HG02642 (cell line): ENCODE measurements around the gene GREM1.

Experiments used
- ATAC-seq: cut with Tn5 transposase; IDR thresholded peaks from one replicate; pipeline ENCODE4 v1.9.1; 2021; ENCODE audit warnings: mild to moderate bottlenecking; ENCODE audit not compliant: unreplicated experiment, poor library complexity

Gene GREM1

GRCh38 chr15:32729700-32730395, 12.0 kb downstream of the GREM1 start:
- ATAC-seq: no peak

- ATAC-seq: no peak
Measured at GRCh38 chr15:32730677-32731654, 13.2 kb downstream of the GREM1 start.

DNA sequence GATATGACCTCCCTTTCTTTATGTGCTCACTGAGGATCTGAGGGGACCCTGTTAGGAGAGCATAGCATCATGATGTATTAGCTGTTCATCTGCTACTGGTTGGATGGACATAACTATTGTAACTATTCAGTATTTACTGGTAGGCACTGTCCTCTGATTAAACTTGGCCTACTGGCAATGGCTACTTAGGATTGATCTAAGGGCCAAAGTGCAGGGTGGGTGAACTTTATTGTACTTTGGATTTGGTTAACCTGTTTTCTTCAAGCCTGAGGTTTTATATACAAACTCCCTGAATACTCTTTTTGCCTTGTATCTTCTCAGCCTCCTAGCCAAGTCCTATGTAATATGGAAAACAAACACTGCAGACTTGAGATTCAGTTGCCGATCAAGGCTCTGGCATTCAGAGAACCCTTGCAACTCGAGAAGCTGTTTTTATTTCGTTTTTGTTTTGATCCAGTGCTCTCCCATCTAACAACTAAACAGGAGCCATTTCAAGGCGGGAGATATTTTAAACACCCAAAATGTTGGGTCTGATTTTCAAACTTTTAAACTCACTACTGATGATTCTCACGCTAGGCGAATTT, 14.9 kb downstream of the GREM1 start:
- no peak for ATAC-seq

- ATAC-seq: no peak
Measured at GRCh38 chr15:32733281-32733680, 15.5 kb downstream of the GREM1 start.

DNA sequence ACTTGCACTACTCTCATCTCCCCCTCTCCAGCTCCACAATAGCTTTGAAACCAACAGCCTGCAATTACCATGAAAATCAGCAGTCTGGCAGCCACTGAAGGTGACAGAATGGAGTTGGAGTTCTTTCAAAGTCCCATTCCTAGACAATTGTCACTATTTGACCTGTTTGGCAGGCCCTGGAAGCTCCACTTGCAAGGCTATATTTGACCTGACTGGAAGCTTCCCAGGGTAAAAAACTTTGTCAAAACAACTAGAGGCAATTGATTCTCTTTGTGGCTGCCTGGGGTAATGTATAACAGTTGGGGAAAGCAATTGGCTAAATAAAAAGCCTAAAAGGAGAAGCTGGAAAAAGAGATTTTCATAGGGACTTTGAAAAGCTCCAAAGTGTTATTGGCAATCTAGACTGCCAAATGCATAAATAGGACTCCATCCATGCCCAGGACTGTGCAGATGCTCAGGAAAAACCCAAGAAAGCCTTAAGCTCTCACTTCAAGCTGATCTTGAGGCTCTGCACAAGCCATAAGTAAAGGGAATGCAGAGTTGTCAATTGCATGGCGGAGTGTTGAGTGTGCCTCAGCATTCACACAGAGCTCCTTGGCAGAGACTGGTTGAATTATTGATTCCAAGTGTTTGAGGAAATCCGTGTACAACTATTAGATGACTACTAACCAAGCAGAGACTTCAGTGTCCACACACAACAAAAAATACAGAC, 18.3 kb downstream of the GREM1 start:
- ATAC-seq: no peak

DNA sequence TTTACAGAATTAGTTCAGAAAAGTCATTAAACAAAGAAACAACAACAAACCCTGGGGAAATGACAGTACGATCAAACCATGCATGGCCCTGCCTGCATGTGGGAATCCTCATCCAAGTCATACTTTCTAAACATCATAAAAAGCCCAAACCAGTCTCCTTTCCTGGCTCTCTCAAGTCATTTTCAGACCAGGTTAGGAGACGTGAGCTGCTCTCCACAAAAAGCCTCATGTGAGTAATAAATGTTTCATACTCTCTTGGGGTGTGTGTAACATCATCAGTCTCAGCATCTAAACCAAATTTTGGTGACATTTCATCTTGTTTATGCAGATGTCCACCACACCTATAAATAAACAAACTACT, 18.9 kb downstream of the GREM1 start:
- no peak for ATAC-seq

DNA sequence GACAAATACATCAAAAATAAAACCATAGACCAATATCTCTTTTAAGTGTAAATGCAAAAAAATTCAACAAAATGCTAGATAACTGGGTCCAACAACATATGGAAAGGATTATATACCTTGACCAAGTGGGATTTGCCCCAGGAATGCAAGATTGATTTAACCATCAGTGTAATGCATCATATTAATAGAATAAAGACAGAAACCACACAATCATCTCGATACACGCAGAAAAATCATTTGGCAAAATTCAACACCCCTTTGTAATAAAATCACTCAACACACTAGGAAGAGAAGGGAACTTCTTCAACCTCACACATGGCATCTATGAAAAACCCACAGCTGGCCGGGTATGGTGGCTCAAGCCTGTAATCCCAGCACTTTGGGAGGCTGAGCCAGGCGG, 19.5 kb downstream of the GREM1 start:
- no peak for ATAC-seq

- ATAC-seq: no peak
Measured at GRCh38 chr15:32738666-32739065, 20.9 kb downstream of the GREM1 start.

GRCh38 chr15:32739522-32740063, 21.8 kb downstream of the GREM1 start:
- ATAC-seq: no peak

GRCh38 chr15:32743411-32744140, 25.8 kb downstream of the GREM1 start:
- no peak for ATAC-seq

- no peak for ATAC-seq
Measured at GRCh38 chr15:32746116-32746857, 28.5 kb downstream of the GREM1 start.

GRCh38 chr15:32747921-32748342, 30.1 kb downstream of the GREM1 start:
- no peak for ATAC-seq

DNA sequence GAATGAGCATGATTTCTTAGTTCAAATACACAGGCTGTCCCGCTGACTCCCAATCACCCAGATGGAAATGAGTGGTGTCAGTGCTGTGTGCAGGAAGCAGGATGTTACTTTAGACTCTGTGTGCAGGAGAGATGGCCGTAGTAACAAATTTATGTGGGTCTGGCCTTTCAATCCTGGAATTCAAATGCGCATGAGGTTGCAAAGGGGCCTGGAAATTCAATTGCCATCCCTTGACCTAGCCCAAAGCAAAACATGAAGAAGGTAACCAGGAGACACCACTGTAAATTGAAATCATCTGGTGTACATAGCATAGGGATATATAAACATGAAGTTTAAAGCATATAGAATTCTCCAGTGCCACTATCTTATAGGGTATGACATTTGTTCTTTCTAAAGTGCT, 33.2 kb downstream of the GREM1 start:
- ATAC-seq: no peak

DNA sequence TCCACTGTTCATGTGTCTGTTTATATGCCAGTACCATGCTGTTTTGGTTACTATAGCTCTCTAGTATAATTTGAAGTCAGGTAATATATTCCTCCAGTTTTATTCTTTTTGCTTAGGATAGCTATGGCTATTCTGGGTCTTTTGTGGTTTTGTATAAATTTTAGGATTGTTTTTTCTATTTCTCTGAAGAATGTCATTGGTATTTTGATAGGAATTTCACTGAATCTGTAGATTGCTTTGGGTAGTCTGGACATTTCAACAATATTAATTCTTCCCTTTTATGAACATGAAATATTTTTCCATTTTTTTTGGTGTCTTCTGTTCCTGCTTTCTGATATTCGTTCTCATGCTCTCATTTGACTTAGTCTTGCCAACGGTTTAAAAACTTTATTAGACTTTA, 39.6 kb downstream of the GREM1 start:
- no peak for ATAC-seq

DNA sequence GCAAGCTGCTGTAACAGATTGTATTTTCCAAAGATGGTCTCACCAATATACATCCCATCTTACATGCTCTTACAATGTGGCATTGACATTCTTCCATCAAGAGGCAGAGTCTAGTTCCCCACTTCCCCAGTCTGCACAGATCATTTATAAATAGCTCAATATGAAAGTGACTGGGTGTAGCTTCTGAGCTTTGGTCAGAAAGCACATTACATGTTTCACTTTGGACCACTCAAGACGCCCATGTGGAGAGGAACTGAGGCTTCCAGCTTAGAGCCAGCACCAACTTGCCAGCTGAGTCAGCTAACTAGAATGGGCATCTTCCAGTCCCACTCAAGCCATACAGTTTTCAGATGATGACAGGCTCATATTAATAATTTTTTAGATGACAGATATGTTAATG, 45.5 kb downstream of the GREM1 start:
- ATAC-seq: no peak

DNA sequence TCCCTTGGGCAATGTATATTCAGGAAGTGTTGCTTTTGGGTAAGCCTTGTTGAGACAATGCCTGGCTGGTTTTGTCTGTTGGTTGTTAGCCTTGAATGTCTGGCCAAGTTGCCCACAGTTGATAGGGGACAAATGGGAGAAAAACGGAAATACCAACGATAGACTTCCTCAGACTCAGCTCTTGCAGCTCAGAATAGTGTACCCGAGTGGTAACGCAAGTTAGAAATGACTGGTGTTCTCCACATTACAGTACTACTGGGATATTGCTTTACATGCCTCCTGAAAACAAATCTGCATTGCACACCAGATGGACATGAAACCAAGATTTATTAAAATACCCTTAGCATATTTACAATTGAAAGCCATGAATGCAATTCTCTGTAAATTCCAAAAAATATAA, 47.4 kb downstream of the GREM1 start:
- ATAC-seq: no peak

DNA sequence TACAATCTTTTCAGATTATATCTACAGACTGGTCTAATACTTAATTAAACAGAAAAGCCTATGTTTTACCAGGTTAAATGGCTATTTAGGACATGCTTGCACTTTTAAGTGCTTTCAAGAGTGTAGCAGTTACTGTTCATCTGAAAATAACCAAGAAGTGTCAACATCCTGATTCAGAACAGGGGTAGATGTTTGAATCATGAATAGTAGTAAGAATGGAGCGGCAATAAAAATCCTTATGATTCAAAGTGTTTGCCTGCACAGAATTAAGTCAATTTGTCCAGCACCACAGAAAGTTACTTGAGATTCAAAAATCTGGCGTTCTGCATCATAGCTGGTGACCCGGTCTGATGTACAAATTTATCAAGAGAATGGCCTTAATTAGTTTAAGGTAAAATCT, 48.3 kb downstream of the GREM1 start:
- no peak for ATAC-seq

GRCh38 chr15:32767236-32767635, 49.4 kb downstream of the GREM1 start:
- ATAC-seq: no peak

DNA sequence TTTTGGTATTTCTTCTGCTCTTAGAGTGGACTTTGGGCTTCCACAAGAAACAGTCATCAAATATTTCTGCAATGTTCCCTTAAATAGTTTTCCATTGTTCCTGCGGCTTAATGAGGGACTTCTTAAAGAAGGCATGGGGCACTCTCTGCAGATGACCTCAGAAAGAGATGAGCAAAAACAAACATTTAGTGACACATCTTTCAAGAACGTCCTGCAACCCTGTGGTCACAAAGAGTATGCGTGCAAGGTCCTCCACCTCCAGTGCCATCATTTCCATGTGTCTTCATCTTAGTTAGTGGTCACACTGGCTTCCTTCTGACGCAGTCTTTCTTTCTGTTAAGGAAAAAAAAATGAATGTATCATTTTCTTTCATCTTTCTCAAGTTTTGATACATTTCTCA, 56.2 kb downstream of the GREM1 start:
- no peak for ATAC-seq
